Peyer's patch (tissue), 4 donors: ENCODE measurements around the gene SLC35D2.

Source experiments
- CTCF ChIP-seq, 6 experiments: fragments of 450-650 bp in 4 of 6; fragments of 200-600 bp in 2 of 6; sonication (generic) in 1 of 6; IDR thresholded peaks; one replicate each; pipeline ENCODE4 v1.5.1; 2017 to 2019; ENCODE audit warnings: antibody characterized with exemption in 6 of 6, mild to moderate bottlenecking in 3 of 6, moderate library complexity in 1 of 6
- POLR2A ChIP-seq, 2 donors: fragments of 450-650 bp; IDR thresholded peaks; one replicate each; pipeline ENCODE4 v1.5.1; 2017; ENCODE audit warnings: antibody characterized with exemption in 2 of 2, mild to moderate bottlenecking in 2 of 2, moderate library complexity in 2 of 2

DNA sequence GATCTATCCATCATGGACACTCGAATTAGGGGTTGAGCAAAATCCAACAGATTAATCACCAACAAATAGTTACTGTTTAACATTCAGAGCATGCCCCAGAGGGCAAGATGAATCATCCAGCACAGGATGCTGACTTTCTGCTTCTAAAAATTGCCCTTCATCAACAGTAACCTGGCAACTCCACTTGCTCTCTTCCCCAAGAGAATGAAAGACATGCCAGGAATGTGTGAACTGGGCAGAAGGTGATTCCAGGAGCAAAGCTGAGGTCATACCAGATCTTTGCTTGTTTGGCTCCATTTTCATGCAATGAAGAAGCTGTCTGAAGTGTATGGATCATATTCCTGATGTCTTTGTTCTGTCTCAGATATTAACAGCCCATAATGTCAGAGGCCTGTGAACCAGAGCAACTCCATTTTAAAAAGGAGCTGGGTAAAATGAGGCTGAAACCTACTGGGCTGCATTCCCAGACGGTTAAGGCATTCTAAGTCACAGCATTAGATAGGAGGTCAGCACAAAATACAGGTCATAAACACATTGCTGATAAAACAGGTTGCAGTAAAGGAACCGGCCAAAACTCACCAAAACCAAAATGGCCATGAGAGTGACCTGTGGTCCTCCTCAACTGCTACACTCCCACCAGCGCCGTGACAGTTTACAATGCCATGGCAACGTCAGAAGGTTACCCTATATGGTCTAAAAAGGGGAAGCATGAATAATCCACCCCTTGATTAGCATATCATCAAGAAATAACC lies 37.1 kb upstream of the SLC35D2 start:
- TF ChIP-seq CTCF (IDR thresholded peaks at IDR 0.05), result no peak
- no peak for TF ChIP-seq POLR2A (IDR thresholded peaks at IDR 0.05)
